GM06990 (cell line): Measurements from ENCODE around the gene ALDH16A1.

ENCODE experiments used
- DNase-seq: peaks from one replicate; pipeline ENCODE4 v3.0.0-alpha.2; 2011; ENCODE audit not compliant: insufficient read length; ENCODE audit errors: extremely low read depth
- H3K27me3 ChIP-seq: replicated peaks from 2 replicates; pipeline ENCODE4 v1.6.0; 2011; ENCODE audit warnings: low read length; ENCODE audit not compliant: control insufficient read depth, insufficient read depth
- H3K36me3 ChIP-seq: 2 replicates; pipeline ENCODE4 v1.5.1; 2011; ENCODE audit warnings: low read length; ENCODE audit not compliant: control insufficient read depth, insufficient read depth
- H3K4me3 ChIP-seq: replicated peaks from 2 replicates; pipeline ENCODE4 v1.5.1; 2011; ENCODE audit warnings: low read depth, mild to moderate bottlenecking, control low read depth, low read length
- CTCF ChIP-seq: IDR thresholded peaks from 2 replicates; pipeline ENCODE4 v1.5.1; 2011; ENCODE audit warnings: low read length, control low read depth, mild to moderate bottlenecking, inconsistent platforms; ENCODE audit not compliant: insufficient read depth, poor library complexity, severe bottlenecking

ALDH16A1 gene

GRCh38 chr19:49421039-49421877 lies 31.8 kb upstream of the ALDH16A1 start:
- DNase-seq = peak; percentile 53
- peaks cover 2% of the 10 kb centered on the region for H3K27me3 ChIP-seq
- no peaks in the 10 kb centered on the region for H3K36me3 ChIP-seq
- TF ChIP-seq CTCF = no peak
- H3K4me3 ChIP-seq = no peak overlapping the region

GRCh38 chr19:49421878-49422202 lies 31.2 kb upstream of the ALDH16A1 start:
- no peak for DNase-seq
- Histone ChIP-seq H3K36me3 (no peaks in the 10 kb centered on the region), H3K4me3 (no peak overlapping the region), H3K27me3 (peaks cover 2% of the 10 kb centered on the region)
- TF ChIP-seq CTCF = no peak

- Histone ChIP-seq H3K27me3 (peaks cover 2% of the 10 kb centered on the region), H3K36me3 (no peaks in the 10 kb centered on the region), H3K4me3 (no peak overlapping the region)
- peak; percentile 39 for TF ChIP-seq CTCF
- DNase-seq = peak; percentile 54
These were observed 30.5 kb upstream of the ALDH16A1 start for GRCh38 chr19:49422407-49423070.

- Histone ChIP-seq H3K27me3 (peaks cover 4% of the 10 kb centered on the region), H3K4me3 (no peak within 1 kb of the TSS), H3K36me3 (no peaks in the 10 kb centered on the region)
- no peak for TF ChIP-seq CTCF
- DNase-seq = no peak
These were observed 29.7 kb upstream of the ALDH16A1 start, which contains the start of gene PTH2 for GRCh38 chr19:49423071-49423984. PTH2 (minus strand) TSS chr19:49423441; CDS start chr19:49423339, 102 bp downstream.

GRCh38 chr19:49423985-49424303 lies 29.1 kb upstream of the ALDH16A1 start:
- no peak for DNase-seq
- no peak for TF ChIP-seq CTCF
- H3K4me3 ChIP-seq = no peak overlapping the region
- H3K27me3 ChIP-seq = peaks cover 4% of the 10 kb centered on the region
- H3K36me3 ChIP-seq = no peaks in the 10 kb centered on the region
